GM12865 (cell line): ENCODE results near the gene CTNND2.

Experiments
- DNase-seq: peaks from one replicate; pipeline ENCODE4 v3.0.0; 2010; ENCODE audit warnings: low read depth
- H3K4me3 ChIP-seq: 2 replicates; pipeline ENCODE4 v1.5.1; 2011; ENCODE audit warnings: mild to moderate bottlenecking, low read depth, low read length, control low read depth
- CTCF ChIP-seq: IDR thresholded peaks from 2 replicates; pipeline ENCODE4 v1.5.1; 2011; ENCODE audit warnings: low read length, control low read depth, low read depth, inconsistent platforms; ENCODE audit not compliant: insufficient read depth; ENCODE audit errors: missing control alignments

The CTNND2 gene

GRCh38 chr5:11531811-11532555 lies 372.3 kb downstream of the CTNND2 start:
- DNase-seq, result no peak
- TF ChIP-seq CTCF, result no peak

GRCh38 chr5:11528720-11529119 lies 375.5 kb downstream of the CTNND2 start:
- TF ChIP-seq CTCF, result no peak
- H3K4me3 ChIP-seq, result no peak overlapping the region
- no peak for DNase-seq

More at GRCh38 chr5:11531811-11532555, 372.3 kb downstream of the CTNND2 start:
- H3K4me3 ChIP-seq, result no peak overlapping the region

GRCh38 chr5:11527652-11528349 lies 376.4 kb downstream of the CTNND2 start:
- no peak for TF ChIP-seq CTCF
- no peak for DNase-seq
- H3K4me3 ChIP-seq, result no peak overlapping the region

- TF ChIP-seq CTCF, result no peak
- no peak overlapping the region for H3K4me3 ChIP-seq
- DNase-seq, result no peak
These were observed 379.2 kb downstream of the CTNND2 start for GRCh38 chr5:11525020-11525419.

GRCh38 chr5:11524188-11524587 lies 380.1 kb downstream of the CTNND2 start:
- H3K4me3 ChIP-seq, result no peak overlapping the region
- no peak for TF ChIP-seq CTCF
- DNase-seq, result no peak

GRCh38 chr5:11522796-11523195 lies 381.4 kb downstream of the CTNND2 start:
- no peak overlapping the region for H3K4me3 ChIP-seq
- no peak for DNase-seq
- no peak for TF ChIP-seq CTCF
